NCI-H526 (cell line): ENCODE data around the gene ACTL7A.
A peak's percentile ranks its signal among the peaks of the same experiment; 100 is the strongest.
"Not testable (repeated sequence)": the region's sequence is repeated elsewhere in the genome, so short reads cannot be mapped to it uniquely, and the experiment has no call there.

Source experiments
- DNase-seq, 2 experiments: peaks; one replicate each; lab custom pipeline; 2025; lab: John Stamatoyannopoulos, UW

The ACTL7A gene

DNA sequence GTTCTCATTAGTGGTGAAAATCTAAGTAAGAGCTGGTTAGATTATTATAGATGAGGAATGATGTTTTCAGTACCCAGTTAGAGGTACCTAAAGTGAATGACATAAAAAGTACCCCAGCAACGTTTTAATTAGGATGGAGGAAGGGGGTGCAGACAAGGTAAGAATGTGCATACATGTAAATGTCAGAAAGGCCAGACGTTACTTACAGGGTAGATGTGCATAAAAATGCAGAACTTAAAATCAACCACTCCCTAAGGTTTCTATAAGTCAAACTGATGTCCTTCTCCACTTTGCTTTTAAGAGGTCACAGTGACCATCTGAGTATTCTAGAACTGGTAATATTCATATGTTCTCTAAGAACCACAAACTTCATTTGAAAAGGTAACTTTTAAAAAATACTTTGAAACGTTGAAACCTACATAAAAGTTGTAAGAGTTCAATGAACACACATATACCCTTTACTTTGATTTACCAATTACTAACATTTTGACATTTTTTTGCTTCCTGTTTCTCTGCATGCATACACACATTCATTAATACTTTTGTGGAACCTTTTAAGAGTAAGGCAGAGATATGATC, 18.8 kb downstream of the ACTL7A start:
- DNase-seq: no peak

DNA sequence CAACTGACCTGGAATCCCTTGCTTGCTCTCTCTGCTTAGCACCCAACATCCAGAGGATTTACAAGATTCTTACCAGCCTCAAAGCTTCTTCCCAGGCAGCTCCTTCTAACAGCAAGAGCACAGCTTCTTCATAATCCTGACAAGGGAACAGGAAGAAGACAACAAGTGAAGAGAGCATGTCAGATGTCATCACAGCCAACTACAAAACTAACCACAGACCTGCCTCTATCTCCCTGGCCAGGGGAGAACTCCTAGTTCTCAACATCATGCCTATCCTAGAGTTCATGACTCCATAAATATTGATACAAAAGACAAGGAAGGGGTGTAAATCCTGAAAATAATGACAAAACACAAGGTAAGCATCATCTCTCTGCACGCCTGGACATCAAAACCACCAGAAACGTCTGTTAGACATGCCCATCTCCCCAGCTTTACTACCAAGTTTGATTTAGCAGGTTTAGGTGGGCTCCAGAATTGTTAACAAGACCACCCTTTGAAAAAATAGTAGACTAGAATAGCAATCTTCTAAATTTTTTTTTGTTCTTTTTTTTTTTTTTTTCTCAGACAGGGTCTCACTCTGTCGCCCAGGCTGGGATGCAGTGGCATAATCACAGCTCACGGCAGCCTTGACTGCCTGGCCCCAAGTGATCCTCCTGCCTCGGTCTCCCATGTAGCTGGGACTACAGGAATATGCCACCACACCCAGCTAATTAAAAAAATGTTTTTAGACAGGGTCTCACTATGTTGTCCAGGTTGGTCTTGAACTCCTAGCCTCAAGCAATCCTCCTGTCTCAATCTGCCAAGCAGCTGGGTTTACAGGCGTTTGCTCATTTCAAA, 20.2 kb downstream of the ACTL7A start:
- no peak for DNase-seq

DNA sequence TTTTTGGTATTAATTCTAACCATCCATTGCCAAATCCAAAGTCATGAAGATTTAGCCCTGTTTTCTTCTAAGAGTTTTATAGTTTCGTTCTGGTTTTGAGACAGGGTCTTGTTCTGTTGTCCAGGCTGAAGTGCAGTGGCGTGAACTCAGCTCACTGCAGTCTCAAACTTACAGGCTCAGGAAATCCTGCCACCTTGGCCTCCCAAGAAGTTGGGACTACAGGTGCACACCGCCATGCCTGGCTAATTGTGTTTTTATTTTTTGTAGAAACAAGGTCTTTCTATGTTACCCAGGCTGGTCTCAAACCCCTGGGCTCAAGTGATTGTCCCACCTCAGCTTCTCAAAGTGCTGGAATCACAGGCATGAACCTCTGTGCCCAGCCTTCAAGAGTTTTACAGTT, 21.0 kb downstream of the ACTL7A start:
- DNase-seq: no peak

DNA sequence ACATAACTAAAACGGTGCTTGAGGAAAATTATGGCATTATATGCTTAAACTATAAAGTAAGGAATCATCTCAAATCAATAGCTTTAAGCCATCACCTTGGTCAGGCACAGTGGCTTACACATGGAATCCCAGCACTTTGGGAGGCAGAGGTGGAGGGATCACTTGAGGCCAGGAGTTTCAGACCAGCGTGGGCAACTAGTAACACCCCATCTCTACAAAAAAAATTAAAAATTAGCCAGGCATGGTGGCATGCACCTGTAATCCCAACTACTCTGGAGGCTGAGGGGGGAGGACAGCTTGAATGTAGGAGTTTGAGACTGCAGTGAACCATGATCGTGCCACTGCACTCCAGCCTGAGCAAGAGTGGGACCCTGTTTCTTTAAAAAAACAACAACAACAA, 22.6 kb downstream of the ACTL7A start:
- no peak for DNase-seq

DNA sequence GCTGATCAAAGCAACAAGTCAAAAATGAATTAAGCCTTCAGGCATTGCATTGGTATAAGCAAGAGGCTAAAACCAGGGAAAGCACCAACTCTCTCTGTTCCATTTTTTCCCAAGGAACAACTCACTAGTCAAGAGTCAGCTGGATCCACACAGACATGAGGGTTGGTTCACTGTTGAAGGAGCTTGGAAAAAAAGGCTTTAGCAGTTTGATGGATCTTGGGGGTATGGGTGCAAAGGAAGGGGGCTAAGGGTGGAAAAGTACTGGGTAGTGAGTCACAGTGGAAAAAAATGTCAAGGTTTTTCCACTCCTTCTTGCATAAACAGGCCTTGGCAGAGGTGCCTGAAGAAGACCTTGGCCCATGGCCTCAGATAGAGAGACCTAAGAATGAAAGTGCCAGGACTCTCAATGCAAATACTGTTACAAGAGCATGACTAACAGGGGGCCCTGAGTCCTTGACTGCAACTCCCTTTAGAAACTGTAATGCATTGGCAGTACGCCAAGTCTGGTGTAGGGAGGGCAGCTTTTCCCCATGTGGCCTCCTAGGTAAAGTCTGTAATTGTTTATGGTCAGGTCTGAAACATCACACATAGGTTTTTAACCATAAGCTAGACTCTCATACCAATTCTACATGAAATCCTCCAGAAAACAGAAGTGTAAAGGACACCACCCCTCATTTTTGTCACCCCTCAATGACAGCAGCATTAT, 23.7 kb downstream of the ACTL7A start:
- peak in 1 of 2 experiments; percentile 43 for DNase-seq

DNA sequence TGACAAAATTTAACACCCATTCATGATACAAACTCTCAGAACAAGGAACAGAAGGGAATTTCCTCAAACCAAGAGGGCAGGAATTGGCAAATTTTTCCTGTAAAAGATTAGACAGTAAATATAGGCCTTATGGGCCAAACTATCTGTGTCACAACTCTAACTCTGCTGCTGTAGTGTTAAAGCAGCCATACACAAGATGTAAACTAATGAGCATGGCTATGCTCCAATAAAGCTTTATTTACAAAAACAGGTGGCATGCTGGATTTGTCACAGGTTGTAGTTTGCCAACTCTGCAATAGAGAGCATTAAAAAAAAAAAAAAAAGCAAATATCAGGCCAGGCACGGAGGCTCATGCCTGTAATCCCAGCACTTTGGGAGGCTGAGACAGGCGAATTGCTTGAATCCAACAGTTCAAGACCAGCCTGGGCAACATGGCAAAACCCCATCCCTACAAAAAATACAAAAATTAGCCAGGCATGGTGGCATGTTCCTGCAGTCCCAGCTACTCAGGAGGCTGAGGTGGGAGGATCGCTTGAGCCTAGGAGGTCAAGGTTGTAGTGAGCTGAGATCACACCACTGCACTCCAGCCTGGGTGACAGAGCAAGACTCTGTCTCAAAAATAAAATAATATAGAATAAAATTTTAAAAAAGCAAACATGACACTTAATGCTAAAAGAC, 24.7 kb downstream of the ACTL7A start:
- not testable (repeated sequence) for DNase-seq

DNA sequence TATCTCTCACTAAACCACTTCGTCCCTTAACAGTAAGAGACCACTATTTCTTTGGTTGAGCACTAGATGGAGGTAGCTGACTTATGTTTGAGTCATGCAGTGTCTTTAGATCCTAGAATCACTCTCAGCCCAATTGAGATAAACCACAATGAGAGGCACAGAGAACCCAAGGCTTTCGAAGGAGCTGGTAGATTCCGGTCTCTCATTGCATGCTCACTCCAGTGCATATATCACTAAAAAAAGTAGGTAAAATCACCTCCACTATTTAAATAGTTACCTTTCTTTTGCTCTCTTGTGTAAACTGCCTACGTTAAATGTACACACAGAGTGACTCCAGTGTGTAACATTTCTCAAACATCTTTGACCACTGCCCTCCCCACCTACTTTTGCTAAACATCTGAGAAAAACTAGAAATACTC, 27.6 kb downstream of the ACTL7A start:
- no peak for DNase-seq

DNA sequence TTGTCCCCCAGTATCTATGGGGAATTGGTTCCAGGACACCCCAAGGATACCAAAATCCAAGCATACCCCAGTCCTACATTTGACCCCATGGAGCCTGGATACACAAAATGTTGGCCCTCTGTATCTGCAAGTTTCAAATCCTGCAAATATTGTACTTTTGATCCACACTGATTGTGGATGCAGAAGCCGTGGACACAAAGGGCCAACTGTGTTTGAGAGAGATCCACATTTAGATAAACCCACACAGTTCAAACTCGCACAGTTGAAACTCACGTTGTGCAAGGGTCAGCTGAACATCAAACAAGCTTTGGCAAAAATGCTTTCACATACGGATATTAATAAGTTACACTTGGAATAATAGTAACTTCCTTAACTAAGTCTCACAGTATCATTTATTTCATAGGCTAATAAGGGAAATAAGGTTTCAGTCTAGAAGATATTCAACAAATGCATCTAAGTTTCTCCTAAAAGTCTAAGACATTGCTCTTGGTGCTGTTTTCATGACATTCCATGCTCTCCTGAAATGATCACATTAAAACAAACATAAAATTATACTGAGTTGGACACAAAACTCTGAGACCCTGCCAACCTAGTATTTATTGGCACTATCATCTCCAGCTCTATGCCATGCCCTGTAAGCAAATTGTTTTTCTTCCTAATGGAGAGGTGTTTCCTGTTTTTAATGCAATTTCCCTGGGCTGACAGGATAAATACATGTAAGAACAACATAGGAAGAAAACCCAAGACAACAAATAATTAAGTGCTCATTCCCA, 32.3 kb downstream of the ACTL7A start:
- no peak for DNase-seq

DNA sequence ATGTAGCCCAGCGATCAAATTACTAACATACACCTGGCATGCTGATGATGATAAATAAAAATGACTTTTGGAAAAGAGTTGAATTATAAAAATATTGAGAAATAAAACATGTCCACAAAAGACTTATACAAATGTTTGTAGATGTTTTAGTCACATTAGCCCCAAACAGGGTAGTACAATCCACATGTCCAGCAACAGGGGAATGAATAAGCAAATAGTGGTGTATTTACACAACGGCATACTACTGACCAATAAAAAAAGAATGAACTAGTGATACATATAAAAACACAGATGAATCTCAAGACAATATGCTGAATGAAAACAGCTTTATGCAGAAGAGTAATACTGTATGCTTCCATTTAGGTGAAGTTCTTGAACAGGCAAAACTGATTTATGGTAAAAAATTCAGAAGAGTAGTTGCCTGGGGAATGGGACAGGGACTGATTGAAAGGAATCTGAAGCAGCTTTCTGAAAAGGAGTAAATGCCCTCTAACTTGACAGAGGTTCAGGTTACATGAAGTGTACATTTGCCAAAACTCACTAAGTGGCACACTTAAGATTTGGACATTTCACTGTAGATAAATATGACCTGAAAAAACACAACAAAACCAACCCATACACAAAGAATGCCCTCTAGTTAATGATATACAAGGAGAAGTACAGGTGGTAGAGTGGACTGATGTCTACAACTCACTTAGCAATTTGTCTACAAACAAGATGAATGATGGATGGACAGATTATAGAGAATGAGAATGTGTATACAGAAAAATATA, 35.4 kb downstream of the ACTL7A start:
- DNase-seq: no peak

DNA sequence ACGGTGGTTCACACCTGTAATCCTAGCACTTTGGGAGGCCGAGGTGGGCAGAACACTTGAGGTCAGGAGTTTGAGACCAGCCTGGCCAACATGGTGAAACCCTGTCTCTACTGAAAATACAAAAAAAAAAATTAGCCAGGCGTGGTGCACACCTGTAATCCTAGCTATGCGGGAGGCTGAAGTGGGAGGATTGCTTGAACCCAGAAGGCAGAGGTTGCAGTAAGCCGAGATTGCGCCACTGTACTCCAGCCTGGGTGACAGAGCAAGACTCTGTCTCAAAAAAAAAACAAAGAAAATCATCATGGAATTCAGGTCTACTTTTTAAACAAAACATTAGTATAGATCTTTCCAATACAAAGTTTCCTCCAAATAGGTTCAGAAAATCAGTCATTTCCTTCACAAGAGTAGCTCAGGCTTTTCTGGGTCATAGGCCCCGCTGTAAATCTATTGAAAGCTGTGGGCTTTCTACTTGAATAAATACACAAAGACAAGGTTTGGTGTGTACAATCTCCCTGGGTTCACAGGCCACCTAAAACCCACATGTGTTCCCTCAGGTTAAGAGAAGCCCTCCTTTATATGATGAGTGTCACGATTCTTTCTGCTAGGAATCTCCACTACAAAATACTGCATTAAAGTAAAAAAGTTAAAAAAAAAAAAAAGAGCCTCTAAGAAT, 37.1 kb downstream of the ACTL7A start:
- not testable (repeated sequence) for DNase-seq

DNA sequence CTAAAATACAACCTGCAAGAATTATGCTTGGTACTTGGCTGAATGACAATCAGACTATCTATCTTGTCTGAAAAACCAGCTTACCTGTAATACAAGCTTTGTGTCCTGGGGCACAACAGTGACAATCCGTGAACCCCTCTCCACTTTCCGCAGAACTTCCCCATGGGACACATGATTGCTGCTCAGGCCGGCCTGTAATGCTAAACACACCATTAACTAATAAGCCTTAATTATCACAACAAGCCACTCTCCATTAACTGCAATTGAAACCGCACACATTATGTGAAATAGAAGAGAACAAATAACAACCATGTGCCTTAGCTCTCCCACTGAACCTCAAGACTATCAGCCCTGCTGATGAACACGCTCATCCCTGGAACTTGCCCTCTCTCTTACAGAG, 38.1 kb downstream of the ACTL7A start:
- DNase-seq: no peak

DNA sequence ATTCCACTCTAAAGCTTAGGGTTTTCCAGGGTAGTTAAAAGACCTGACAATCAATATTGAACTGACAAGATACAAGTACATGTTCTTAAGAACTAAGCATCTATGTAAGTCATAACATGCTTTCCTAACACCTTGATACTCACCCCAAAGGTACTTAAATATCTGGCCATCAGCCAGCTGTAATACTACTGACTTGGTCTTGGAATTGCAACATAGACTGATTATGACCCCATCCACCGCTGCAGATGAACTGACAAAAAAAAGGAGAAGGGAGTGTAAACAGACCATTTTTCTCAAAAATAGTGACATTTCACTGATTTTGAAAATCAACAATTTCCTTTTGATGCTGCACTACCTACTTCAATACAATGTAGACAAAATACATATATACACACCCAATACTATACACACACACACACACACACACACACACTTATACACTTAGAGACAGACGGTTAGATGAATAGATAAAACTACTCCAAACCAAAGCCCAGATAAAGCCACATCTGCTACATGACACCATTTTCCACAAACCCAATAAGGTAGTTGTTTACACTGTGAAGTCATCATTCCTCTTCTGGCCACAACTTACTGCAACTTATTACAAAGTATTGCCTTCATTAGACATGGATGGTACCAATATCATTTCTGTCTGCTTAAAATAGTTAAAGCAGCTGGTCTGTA, 41.5 kb downstream of the ACTL7A start:
- no peak for DNase-seq

DNA sequence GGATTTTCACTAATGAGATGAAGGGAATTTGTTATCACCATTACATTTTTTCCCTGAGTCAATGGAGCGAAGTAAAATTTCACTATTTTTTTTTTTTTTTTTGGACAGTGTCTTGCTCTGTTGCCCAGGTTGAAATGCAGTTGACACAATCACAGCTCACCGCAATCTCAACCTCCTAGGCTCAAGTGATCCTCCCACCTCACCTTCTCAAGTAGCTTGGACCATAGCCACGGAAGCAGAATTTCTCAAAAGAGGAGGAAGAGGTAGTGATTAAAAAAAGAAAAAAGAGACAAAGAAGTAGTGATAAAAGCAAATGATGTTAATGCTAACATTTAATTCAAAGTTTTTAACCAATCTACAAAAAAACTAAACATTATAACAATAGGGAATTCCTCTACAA, 42.1 kb downstream of the ACTL7A start:
- DNase-seq: no peak

DNA sequence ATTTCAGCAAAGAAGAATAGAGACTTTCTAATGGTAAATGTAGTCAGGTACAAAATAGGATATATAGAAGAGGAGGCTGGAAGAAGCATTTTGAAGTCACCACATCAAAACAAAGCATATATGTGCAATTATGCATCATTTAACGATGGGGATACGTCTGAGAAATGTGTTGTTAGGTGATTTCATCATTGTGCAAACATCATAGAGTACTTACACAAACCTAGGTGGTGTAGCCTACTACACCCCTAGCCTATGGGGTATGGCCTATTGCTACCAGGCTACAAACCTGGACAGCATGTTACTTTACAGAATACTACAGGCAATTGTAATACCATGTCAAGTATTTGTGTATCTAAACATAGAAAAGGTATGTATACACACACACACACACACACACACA, 43.4 kb downstream of the ACTL7A start:
- DNase-seq: no peak

DNA sequence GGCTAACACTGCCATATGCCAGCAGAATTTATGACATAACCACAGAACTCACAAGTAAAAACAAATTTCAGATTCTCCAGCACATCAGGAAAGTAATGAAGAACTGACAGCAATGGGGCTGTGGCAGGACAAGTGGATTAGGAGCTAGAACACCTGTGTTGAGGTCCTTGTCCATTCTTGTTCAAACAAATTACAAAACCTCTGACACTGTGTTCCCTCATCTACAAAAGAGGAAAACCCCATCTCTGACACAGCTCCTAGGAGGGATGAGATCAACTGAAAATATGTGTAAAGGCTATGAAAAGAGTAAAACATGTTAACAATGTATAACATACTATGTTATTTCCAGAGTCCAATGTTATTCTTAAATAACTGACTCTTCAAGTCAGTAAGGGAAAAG, 48.3 kb downstream of the ACTL7A start:
- no peak for DNase-seq

DNA sequence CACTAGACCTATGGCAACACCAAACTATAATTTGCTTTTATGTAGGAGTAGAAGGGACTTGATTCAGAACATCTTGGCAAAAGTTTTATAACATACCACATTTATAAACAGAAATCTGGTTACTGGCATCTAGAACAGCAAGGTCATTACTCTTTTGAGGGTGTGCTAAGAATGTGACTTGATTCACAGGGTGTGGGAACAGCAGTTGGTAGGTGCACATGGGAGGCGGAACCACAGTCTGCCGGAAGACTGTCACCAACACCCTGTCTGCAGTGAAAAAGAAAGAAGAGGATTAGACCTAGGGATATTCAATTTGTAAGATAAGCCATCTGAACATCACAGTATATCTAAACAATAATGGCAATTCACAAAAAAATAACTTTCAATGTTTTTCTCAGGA, 48.8 kb downstream of the ACTL7A start:
- DNase-seq: no peak

DNA sequence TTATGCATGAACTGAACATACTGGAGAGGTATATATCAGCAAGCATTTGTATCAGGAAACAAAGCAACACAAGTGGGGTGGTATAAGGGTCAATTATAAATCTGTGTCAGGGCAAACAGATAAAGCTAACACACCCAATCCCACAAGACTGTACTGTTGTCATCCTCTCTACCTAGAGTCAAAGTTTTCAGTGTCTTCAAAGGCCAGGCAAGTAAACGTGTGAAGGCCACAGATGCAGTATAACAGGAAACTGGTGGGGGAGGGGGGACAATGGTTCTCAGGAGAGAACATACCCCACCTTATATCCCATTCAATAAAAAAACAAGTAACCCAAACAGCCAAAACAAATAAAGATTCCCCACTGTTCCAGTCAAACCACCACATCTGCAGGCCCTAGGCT, 49.8 kb downstream of the ACTL7A start:
- no peak for DNase-seq
